ENCODE data around the gene EFHB. TPM values are rescaled to one million over a fixed set of nuclear protein-coding genes. Genes with fewer than 3 reads are reported as not detected.

Gene EFHB
- total RNA-seq, 2 experiments from 2014 or later, result 0.17 TPM; not detected in 1

- peak within 1 kb of the TSS; percentile 100 for H3K27ac Mint-ChIP-seq
These were observed 13.0 kb upstream of the EFHB start, which contains the start of gene RAB5A for GRCh38 chr3:19946832-19947548. RAB5A (plus strand) TSS chr3:19947097; CDS start chr3:19950899, 3,802 bp downstream.

GRCh38 chr3:19945969-19946831 lies 12.2 kb upstream of the EFHB start:
- Mint-ChIP-seq H3K4me1 (peaks cover 26% of the 10 kb centered on the region), H3K36me3 (peaks cover 17% of the 10 kb centered on the region), H3K27me3 (no peaks in the 10 kb centered on the region), H3K4me3 (peak overlapping the region; percentile 100), H3K27ac (peak overlapping the region; percentile 100), H3K9me3 (peaks cover 1% of the 10 kb centered on the region)
- no peak for DNase-seq
- ATAC-seq (ENCODE audit: low read depth), result peak; percentile 7
- POLR2A ChIA-PET, result interaction anchor here (0.8 kb wide), 1 partner anchor 9 kb away, joined by 3 read pairs; no protein-coding TSS in a partner anchor

More at GRCh38 chr3:19946832-19947548, 13.0 kb upstream of the EFHB start, which contains the start of gene RAB5A:
- Mint-ChIP-seq H3K36me3 (peaks cover 23% of the 10 kb centered on the region), H3K4me1 (peaks cover 30% of the 10 kb centered on the region), H3K27me3 (no peaks in the 10 kb centered on the region), H3K9me3 (peaks cover 1% of the 10 kb centered on the region), H3K4me3 (peak within 1 kb of the TSS; percentile 100)
- DNase-seq (peak; percentile 96), ATAC-seq (ENCODE audit: low read depth) (peak; percentile 91)
- POLR2A ChIA-PET, result interaction anchor here (0.5 to 2.0 kb wide), 7 partner anchors 9 to 238 kb away, joined by 3 to 9 read pairs (median 4); partner anchors contain the start of gene KAT2B

- ATAC-seq (ENCODE audit: low read depth), result no peak
- Mint-ChIP-seq H3K9me3 (peaks cover 1% of the 10 kb centered on the region), H3K36me3 (peaks cover 14% of the 10 kb centered on the region), H3K4me3 (peak overlapping the region; percentile 100), H3K4me1 (peaks cover 23% of the 10 kb centered on the region), H3K27ac (peak overlapping the region; percentile 64), H3K27me3 (no peaks in the 10 kb centered on the region)
- POLR2A ChIA-PET, result no interaction called here
- DNase-seq, result no peak
These were observed 11.5 kb upstream of the EFHB start for GRCh38 chr3:19945534-19945933.

GRCh38 chr3:19940643-19941042 lies 6.6 kb upstream of the EFHB start:
- no peak for ATAC-seq (ENCODE audit: low read depth)
- DNase-seq, result no peak
- peaks cover 13% of the 10 kb centered on the region for H3K4me1 Mint-ChIP-seq
- H3K36me3 Mint-ChIP-seq, result peaks cover 6% of the 10 kb centered on the region
- no peak overlapping the region for H3K27ac Mint-ChIP-seq
- peaks cover 1% of the 10 kb centered on the region for H3K9me3 Mint-ChIP-seq
- H3K27me3 Mint-ChIP-seq, result no peaks in the 10 kb centered on the region
- no peak overlapping the region for H3K4me3 Mint-ChIP-seq
- POLR2A ChIA-PET, result no interaction called here

GRCh38 chr3:19938295-19938627 lies 4.2 kb upstream of the EFHB start:
- Mint-ChIP-seq H3K36me3 (no peaks in the 10 kb centered on the region), H3K27me3 (peaks cover 4% of the 10 kb centered on the region), H3K4me3 (no peak overlapping the region), H3K27ac (no peak overlapping the region), H3K4me1 (peaks cover 15% of the 10 kb centered on the region), H3K9me3 (no peaks in the 10 kb centered on the region)
- no peak for DNase-seq
- no peak for ATAC-seq (ENCODE audit: low read depth)
- POLR2A ChIA-PET, result interaction anchor here (1.4 kb wide), 1 partner anchor 8 kb away, joined by 3 read pairs; no protein-coding TSS in a partner anchor

GRCh38 chr3:19937459-19938294 lies 3.7 kb upstream of the EFHB start:
- ATAC-seq (ENCODE audit: low read depth), result peak; percentile 26
- POLR2A ChIA-PET, result interaction anchor here (1.4 kb wide), 1 partner anchor 9 kb away, joined by 3 read pairs; no protein-coding TSS in a partner anchor

GRCh38 chr3:19932422-19932821 lies 1.6 kb downstream of the EFHB start:
- Mint-ChIP-seq H3K4me3 (no peak overlapping the region), H3K9me3 (no peaks in the 10 kb centered on the region), H3K36me3 (no peaks in the 10 kb centered on the region), H3K27me3 (peaks cover 10% of the 10 kb centered on the region), H3K27ac (no peak overlapping the region), H3K4me1 (peaks cover 27% of the 10 kb centered on the region)
- POLR2A ChIA-PET, result no interaction called here
- ATAC-seq (ENCODE audit: low read depth) (no peak), DNase-seq (no peak)

More at GRCh38 chr3:19937459-19938294, 3.7 kb upstream of the EFHB start:
- peaks cover 8% of the 10 kb centered on the region for H3K27me3 Mint-ChIP-seq
- H3K4me3 Mint-ChIP-seq, result no peak overlapping the region
- no peaks in the 10 kb centered on the region for H3K9me3 Mint-ChIP-seq
- no peaks in the 10 kb centered on the region for H3K36me3 Mint-ChIP-seq
- H3K27ac Mint-ChIP-seq, result no peak overlapping the region
- H3K4me1 Mint-ChIP-seq, result peaks cover 17% of the 10 kb centered on the region
- DNase-seq, result no peak

- POLR2A ChIA-PET, result no interaction called here
- Mint-ChIP-seq H3K36me3 (no peaks in the 10 kb centered on the region), H3K4me3 (peak overlapping the region; percentile 17), H3K27me3 (peaks cover 10% of the 10 kb centered on the region), H3K27ac (no peak overlapping the region), H3K9me3 (no peaks in the 10 kb centered on the region), H3K4me1 (peaks cover 23% of the 10 kb centered on the region)
- ATAC-seq (ENCODE audit: low read depth), result no peak
- DNase-seq, result no peak
These were observed 2.2 kb downstream of the EFHB start for GRCh38 chr3:19931767-19932188.

GRCh38 chr3:19931180-19931692 lies 2.8 kb downstream of the EFHB start:
- POLR2A ChIA-PET, result interaction anchor here (1.1 kb wide), 1 partner anchor 20 kb away, joined by 3 read pairs; no protein-coding TSS in a partner anchor
- H3K9me3 Mint-ChIP-seq, result no peaks in the 10 kb centered on the region
- no peaks in the 10 kb centered on the region for H3K36me3 Mint-ChIP-seq
- H3K27ac Mint-ChIP-seq, result no peak overlapping the region
- H3K27me3 Mint-ChIP-seq, result peaks cover 10% of the 10 kb centered on the region
- H3K4me3 Mint-ChIP-seq, result peak overlapping the region; percentile 36
- peaks cover 23% of the 10 kb centered on the region for H3K4me1 Mint-ChIP-seq
- ATAC-seq (ENCODE audit: low read depth), result peak; percentile 52
- no peak for DNase-seq

- Mint-ChIP-seq H3K27me3 (peaks cover 4% of the 10 kb centered on the region), H3K27ac (no peak overlapping the region), H3K4me3 (no peak overlapping the region), H3K4me1 (peaks cover 1% of the 10 kb centered on the region), H3K36me3 (no peaks in the 10 kb centered on the region), H3K9me3 (no peaks in the 10 kb centered on the region)
- POLR2A ChIA-PET, result no interaction called here
- DNase-seq (no peak), ATAC-seq (ENCODE audit: low read depth) (no peak)
These were observed 13.5 kb downstream of the EFHB start for GRCh38 chr3:19920401-19921080.

GRCh38 chr3:19917167-19917566 lies 16.9 kb downstream of the EFHB start:
- no peak overlapping the region for H3K4me3 Mint-ChIP-seq
- ATAC-seq (ENCODE audit: low read depth), result no peak
- H3K27ac Mint-ChIP-seq, result no peak overlapping the region
- no peaks in the 10 kb centered on the region for H3K4me1 Mint-ChIP-seq
- POLR2A ChIA-PET, result no interaction called here
- no peak for DNase-seq
- no peaks in the 10 kb centered on the region for H3K36me3 Mint-ChIP-seq
- peaks cover 4% of the 10 kb centered on the region for H3K27me3 Mint-ChIP-seq
- peaks cover 5% of the 10 kb centered on the region for H3K9me3 Mint-ChIP-seq

- Mint-ChIP-seq H3K4me3 (no peak overlapping the region), H3K27ac (no peak overlapping the region), H3K9me3 (peaks cover 14% of the 10 kb centered on the region), H3K4me1 (no peaks in the 10 kb centered on the region), H3K36me3 (peaks cover 2% of the 10 kb centered on the region), H3K27me3 (no peaks in the 10 kb centered on the region)
- no peak for DNase-seq
- no peak for ATAC-seq (ENCODE audit: low read depth)
- POLR2A ChIA-PET, result no interaction called here
These were observed 22.6 kb downstream of the EFHB start for GRCh38 chr3:19911452-19911851.
